HG02759 (cell line): ENCODE results near the gene SPINK5.

Experiments used
- ATAC-seq: cut with Tn5 transposase; IDR thresholded peaks from one replicate; pipeline ENCODE4 v1.9.1; 2021; ENCODE audit warnings: mild to moderate bottlenecking, moderate library complexity; ENCODE audit not compliant: unreplicated experiment

Gene SPINK5

GRCh38 chr5:148172377-148172776 lies 108.6 kb downstream of the SPINK5 start:
- no peak for ATAC-seq

- no peak for ATAC-seq
Measured at GRCh38 chr5:148176480-148176879, 112.7 kb downstream of the SPINK5 start.

- ATAC-seq: no peak
Measured at GRCh38 chr5:148177207-148177606, 113.4 kb downstream of the SPINK5 start.

GRCh38 chr5:148179234-148179824 lies 115.5 kb downstream of the SPINK5 start:
- ATAC-seq: no peak

GRCh38 chr5:148186248-148187003 lies 122.6 kb downstream of the SPINK5 start:
- ATAC-seq: peak; percentile 75
